HG03521 (cell line): Measurements from ENCODE around the gene MTMR3.

ENCODE experiments used
- ATAC-seq: cut with Tn5 transposase; IDR thresholded peaks from one replicate; pipeline ENCODE4 v1.9.1; 2021; ENCODE audit warnings: mild to moderate bottlenecking, moderate library complexity; ENCODE audit not compliant: unreplicated experiment

MTMR3 gene

GRCh38 chr22:29867851-29868250 is 15.1 kb upstream of the MTMR3 start:
- ATAC-seq = no peak

GRCh38 chr22:29870574-29870973 is 12.4 kb upstream of the MTMR3 start:
- ATAC-seq = no peak

- ATAC-seq = no peak
Observed at GRCh38 chr22:29871684-29872083, 11.3 kb upstream of the MTMR3 start.

- no peak for ATAC-seq
Observed at GRCh38 chr22:29872144-29872893, 10.7 kb upstream of the MTMR3 start.

GRCh38 chr22:29872989-29873388 is 10.0 kb upstream of the MTMR3 start:
- no peak for ATAC-seq

GRCh38 chr22:29873943-29874342 is 9.0 kb upstream of the MTMR3 start:
- no peak for ATAC-seq

GRCh38 chr22:29877620-29878019 is 5.4 kb upstream of the MTMR3 start:
- no peak for ATAC-seq

- ATAC-seq = no peak
Observed at GRCh38 chr22:29879753-29880152, 3.2 kb upstream of the MTMR3 start.

- no peak for ATAC-seq
Observed at GRCh38 chr22:29882716-29883044, 294 bp upstream of the MTMR3 start.

- no peak for ATAC-seq
Observed at GRCh38 chr22:29883775-29884097, 762 bp downstream of the MTMR3 start.

- no peak for ATAC-seq
Observed at GRCh38 chr22:29885610-29886009, 2.6 kb downstream of the MTMR3 start.

GRCh38 chr22:29886596-29886995 is 3.6 kb downstream of the MTMR3 start:
- no peak for ATAC-seq

- no peak for ATAC-seq
Observed at GRCh38 chr22:29887358-29887757, 4.4 kb downstream of the MTMR3 start.

- ATAC-seq = no peak
Observed at GRCh38 chr22:29890760-29891159, 7.8 kb downstream of the MTMR3 start.

- no peak for ATAC-seq
Observed at GRCh38 chr22:29892315-29893156, 9.6 kb downstream of the MTMR3 start.

- ATAC-seq = no peak
Observed at GRCh38 chr22:29901354-29901753, 18.4 kb downstream of the MTMR3 start.

- no peak for ATAC-seq
Observed at GRCh38 chr22:29903371-29903770, 20.4 kb downstream of the MTMR3 start.

GRCh38 chr22:29904020-29904419 is 21.0 kb downstream of the MTMR3 start:
- no peak for ATAC-seq

- no peak for ATAC-seq
Observed at GRCh38 chr22:29907753-29908515, 25.0 kb downstream of the MTMR3 start.

- no peak for ATAC-seq
Observed at GRCh38 chr22:29912141-29912540, 29.2 kb downstream of the MTMR3 start.

- no peak for ATAC-seq
Observed at GRCh38 chr22:29912605-29913398, 29.8 kb downstream of the MTMR3 start.
